ENCODE measurements around the gene GAS6.

GAS6 gene

GRCh38 chr13:113823771-113824170 is 40.1 kb downstream of the GAS6 start:
- H3K36me3 ChIP-seq = peaks cover 61 to 95% (median 84%) of the 10 kb centered on the region in 11 experiments
- H3K27me3 ChIP-seq = no peaks in the 10 kb centered on the region
- H3K4me3 ChIP-seq = no peak overlapping the region
- peaks cover 11 to 31% (median 26%) of the 10 kb centered on the region in 11 experiments; a peak in 20 of 22 replicates for H3K9me3 ChIP-seq (replicated peaks in 1 of 11)
- no peak for TF ChIP-seq Cebpa-rat (IDR thresholded peaks at IDR 0.05)
- H4K20me1 ChIP-seq = peaks cover 95 to 100% (median 98%) of the 10 kb centered on the region in 11 experiments
- H3K27ac ChIP-seq = no peak overlapping the region
- H3K4me1 ChIP-seq = peaks cover 0 to 19% (median 9%) of the 10 kb centered on the region in 10 experiments; a peak in 15 of 20 replicates
- no peak overlapping the region for H3K9ac ChIP-seq
- H3K4me2 ChIP-seq = no peak overlapping the region

GRCh38 chr13:113822956-113823744 is 40.7 kb downstream of the GAS6 start:
- no peak overlapping the region for H3K9ac ChIP-seq
- no peak overlapping the region for H3K4me2 ChIP-seq
- peaks cover 60 to 95% (median 84%) of the 10 kb centered on the region in 11 experiments for H3K36me3 ChIP-seq
- H3K27me3 ChIP-seq = no peaks in the 10 kb centered on the region
- H3K27ac ChIP-seq = no peak overlapping the region
- peaks cover 11 to 31% (median 26%) of the 10 kb centered on the region in 11 experiments; a peak in 20 of 22 replicates for H3K9me3 ChIP-seq (replicated peaks in 1 of 11)
- H4K20me1 ChIP-seq = peaks cover 95 to 100% (median 98%) of the 10 kb centered on the region in 11 experiments
- H3K4me3 ChIP-seq = no peak overlapping the region
- H3K4me1 ChIP-seq = peaks cover 3 to 25% (median 15%) of the 10 kb centered on the region in 10 experiments
- no peak for TF ChIP-seq Cebpa-rat (IDR thresholded peaks at IDR 0.05)

- TF ChIP-seq Cebpa-rat (IDR thresholded peaks at IDR 0.05) = no peak
- Histone ChIP-seq H3K27ac (no peak overlapping the region), H3K27me3 (no peaks in the 10 kb centered on the region)
Measured at GRCh38 chr13:113822266-113822665, 41.6 kb downstream of the GAS6 start.

GRCh38 chr13:113821847-113822246 is 42.0 kb downstream of the GAS6 start:
- H3K4me3 ChIP-seq = no peak overlapping the region
- H3K27ac ChIP-seq = no peak overlapping the region
- peaks cover 50 to 86% (median 75%) of the 10 kb centered on the region in 11 experiments for H3K36me3 ChIP-seq
- H3K4me2 ChIP-seq = no peak overlapping the region
- peaks cover 91 to 98% (median 94%) of the 10 kb centered on the region in 11 experiments for H4K20me1 ChIP-seq
- H3K4me1 ChIP-seq = peaks cover 13 to 35% (median 25%) of the 10 kb centered on the region in 10 experiments
- H3K27me3 ChIP-seq = no peaks in the 10 kb centered on the region
- H3K9me3 ChIP-seq (replicated peaks in 1 of 11) = peaks cover 11 to 31% (median 26%) of the 10 kb centered on the region in 11 experiments; a peak in 20 of 22 replicates
- H3K9ac ChIP-seq = no peak overlapping the region
- no peak for TF ChIP-seq Cebpa-rat (IDR thresholded peaks at IDR 0.05)

More at GRCh38 chr13:113822266-113822665, 41.6 kb downstream of the GAS6 start:
- Histone ChIP-seq H3K4me2 (no peak overlapping the region), H3K9me3 (replicated peaks in 1 of 11) (peaks cover 11 to 31% (median 26%) of the 10 kb centered on the region in 11 experiments; a peak in 20 of 22 replicates), H3K4me3 (no peak overlapping the region), H4K20me1 (peaks cover 94 to 100% (median 98%) of the 10 kb centered on the region in 11 experiments), H3K9ac (no peak overlapping the region), H3K36me3 (peaks cover 54 to 90% (median 80%) of the 10 kb centered on the region in 11 experiments), H3K4me1 (peaks cover 12 to 34% (median 24%) of the 10 kb centered on the region in 10 experiments)

- no peaks in the 10 kb centered on the region for H3K27me3 ChIP-seq
- H3K36me3 ChIP-seq = peaks cover 49 to 88% (median 73%) of the 10 kb centered on the region in 11 experiments
- H3K4me2 ChIP-seq = no peak overlapping the region
- H3K4me3 ChIP-seq = no peak overlapping the region
- TF ChIP-seq Cebpa-rat (IDR thresholded peaks at IDR 0.05) = no peak
- no peak overlapping the region for H3K9ac ChIP-seq
- H4K20me1 ChIP-seq = peaks cover 87 to 98% (median 96%) of the 10 kb centered on the region in 11 experiments
- H3K9me3 ChIP-seq (replicated peaks in 1 of 11) = peaks cover 11 to 31% (median 26%) of the 10 kb centered on the region in 11 experiments; a peak in 20 of 22 replicates
- H3K27ac ChIP-seq = no peak overlapping the region
- H3K4me1 ChIP-seq = peaks cover 21 to 44% (median 33%) of the 10 kb centered on the region in 10 experiments
Measured at GRCh38 chr13:113820813-113821651, 42.8 kb downstream of the GAS6 start.

GRCh38 chr13:113819731-113820715 is 43.9 kb downstream of the GAS6 start:
- Histone ChIP-seq H3K9me3 (replicated peaks in 1 of 11) (peaks cover 13 to 39% (median 28%) of the 10 kb centered on the region in 11 experiments), H3K4me3 (no peak overlapping the region), H3K27me3 (no peaks in the 10 kb centered on the region), H3K27ac (peak overlapping the region in 2 of 11 experiments; percentile 68 to 75; a peak in 1 of 22 replicates), H4K20me1 (peaks cover 77 to 88% (median 86%) of the 10 kb centered on the region in 11 experiments), H3K4me1 (peaks cover 26 to 46% (median 39%) of the 10 kb centered on the region in 10 experiments), H3K36me3 (peaks cover 41 to 78% (median 63%) of the 10 kb centered on the region in 11 experiments), H3K9ac (peak overlapping the region in 3 of 11 experiments; percentile 11 to 70 (median 17); a peak in 1 of 22 replicates), H3K4me2 (peak overlapping the region in 3 of 11 experiments; percentile 20 to 70 (median 21); a peak in 2 of 22 replicates)
- no peak for TF ChIP-seq Cebpa-rat (IDR thresholded peaks at IDR 0.05)

- Histone ChIP-seq H3K9ac (peak overlapping the region in 4 of 11 experiments; percentile 17 to 70 (median 66); a peak in 5 of 22 replicates), H3K27ac (peak overlapping the region in 3 of 11 experiments; percentile 68 to 77 (median 75); a peak in 3 of 22 replicates), H4K20me1 (peaks cover 70 to 81% (median 79%) of the 10 kb centered on the region in 11 experiments), H3K4me2 (peak overlapping the region in 8 of 11 experiments; percentile 7 to 70 (median 25); a peak in 6 of 22 replicates), H3K27me3 (no peaks in the 10 kb centered on the region), H3K36me3 (peaks cover 41 to 73% (median 63%) of the 10 kb centered on the region in 11 experiments), H3K4me3 (no peak overlapping the region), H3K9me3 (replicated peaks in 1 of 11) (peaks cover 16 to 44% (median 31%) of the 10 kb centered on the region in 11 experiments), H3K4me1 (peaks cover 28 to 46% (median 41%) of the 10 kb centered on the region in 10 experiments)
- no peak for TF ChIP-seq Cebpa-rat (IDR thresholded peaks at IDR 0.05)
Measured at GRCh38 chr13:113819341-113819730, 44.5 kb downstream of the GAS6 start.
